ENCODE results near the gene RXFP4.

Gene RXFP4

DNA sequence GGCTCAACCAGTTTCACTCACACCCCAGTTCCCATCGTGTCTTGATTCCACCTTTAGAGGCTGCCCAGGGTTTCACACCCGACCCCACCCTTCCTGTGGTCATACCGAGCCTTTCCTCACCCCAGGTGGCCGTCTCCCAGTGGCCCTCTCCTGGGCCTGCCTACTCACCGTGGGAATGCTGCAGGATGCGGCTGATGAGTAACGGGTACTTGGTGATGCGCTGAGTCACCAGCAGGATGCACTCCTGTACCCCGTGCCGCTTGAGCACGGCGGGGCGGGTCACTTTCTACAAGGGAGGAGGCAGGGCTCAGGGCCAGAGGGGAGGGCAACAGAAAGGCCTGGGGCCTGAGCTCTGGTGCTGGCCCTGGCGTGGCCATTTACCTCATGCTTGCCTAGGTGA lies 20.5 kb downstream of the RXFP4 start:
- DNase-seq (ENCODE audit: low spot score): no peak
- no peak for TF ChIP-seq CTCF (IDR thresholded peaks at IDR 0.05; ENCODE audit: extremely low read depth, missing control alignments)

DNA sequence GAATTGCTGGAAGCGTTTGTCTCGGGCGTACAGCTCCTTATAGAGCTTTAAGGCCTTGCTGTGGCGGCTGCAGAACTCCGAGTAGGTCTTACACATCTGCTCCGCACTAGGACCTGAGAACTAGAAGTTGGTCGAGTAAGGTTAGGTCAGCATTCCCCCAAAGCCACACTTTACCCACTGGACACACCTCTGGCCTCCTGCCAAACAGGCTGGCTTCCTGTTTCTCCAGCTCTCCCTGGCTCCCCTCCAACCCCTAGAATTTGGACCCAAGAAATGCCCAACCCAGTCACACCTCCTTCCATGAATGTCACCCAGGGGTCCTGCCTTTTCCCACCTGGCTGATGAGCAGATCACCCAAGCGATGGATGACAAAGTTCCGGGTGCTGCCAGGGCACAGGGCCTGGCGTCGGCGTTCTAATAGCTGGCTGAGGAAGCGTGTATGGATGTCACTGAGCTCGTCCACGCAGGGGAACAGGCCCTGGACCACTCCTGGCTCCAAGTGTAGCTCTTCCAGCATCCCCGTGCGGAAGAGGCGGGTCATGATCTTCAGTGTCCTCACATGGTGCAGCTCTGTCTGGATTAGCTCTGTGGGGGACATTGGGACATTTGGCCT lies 21.3 kb downstream of the RXFP4 start:
- peak; percentile 5 for TF ChIP-seq CTCF (IDR thresholded peaks at IDR 0.05; ENCODE audit: extremely low read depth, missing control alignments)
- DNase-seq (ENCODE audit: low spot score): no peak

DNA sequence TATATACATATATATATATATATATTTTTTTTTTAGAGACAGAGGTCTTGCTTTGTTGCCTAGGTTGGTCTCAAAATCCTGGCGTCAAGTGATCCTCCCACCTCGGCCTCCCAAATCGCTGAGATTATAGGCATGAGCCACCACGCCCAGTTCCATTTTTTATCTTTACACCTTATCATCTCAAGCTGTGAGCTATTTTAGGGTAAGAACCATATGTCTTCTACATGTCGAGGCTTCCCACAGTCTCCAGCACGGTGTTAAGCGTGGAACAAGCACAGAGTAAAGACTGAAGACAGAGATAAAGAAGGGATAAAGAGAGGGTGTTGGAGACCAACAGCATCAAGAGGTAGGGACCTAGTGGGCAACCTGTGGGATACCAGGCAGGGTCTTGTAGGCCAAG lies 22.8 kb downstream of the RXFP4 start:
- DNase-seq (ENCODE audit: low spot score): no peak
- no peak for TF ChIP-seq CTCF (IDR thresholded peaks at IDR 0.05; ENCODE audit: extremely low read depth, missing control alignments)

GRCh38 chr1:155966135-155966534 lies 24.7 kb downstream of the RXFP4 start:
- TF ChIP-seq CTCF (IDR thresholded peaks at IDR 0.05; ENCODE audit: extremely low read depth, missing control alignments): no peak
- no peak for DNase-seq (ENCODE audit: low spot score)

- no peak for TF ChIP-seq CTCF (IDR thresholded peaks at IDR 0.05; ENCODE audit: extremely low read depth, missing control alignments)
Observed at GRCh38 chr1:155966750-155967149, 25.3 kb downstream of the RXFP4 start.

GRCh38 chr1:155967341-155968050 lies 26.1 kb downstream of the RXFP4 start:
- DNase-seq (ENCODE audit: low spot score): no peak
- no peak for TF ChIP-seq CTCF (IDR thresholded peaks at IDR 0.05; ENCODE audit: extremely low read depth, missing control alignments)

More at GRCh38 chr1:155966750-155967149, 25.3 kb downstream of the RXFP4 start:
- no peak for DNase-seq (ENCODE audit: low spot score)

- no peak for TF ChIP-seq CTCF (IDR thresholded peaks at IDR 0.05; ENCODE audit: extremely low read depth, missing control alignments)
Observed at GRCh38 chr1:155968051-155968400, 26.6 kb downstream of the RXFP4 start.

More at GRCh38 chr1:155968051-155968400, 26.6 kb downstream of the RXFP4 start:
- DNase-seq (ENCODE audit: low spot score): no peak

All from GM20000 (cell line).